Suprapubic skin (tissue), 4 donors: Measurements from ENCODE around the gene SPDYE6. TPM values are rescaled to one million over a fixed set of nuclear protein-coding genes. Genes with fewer than 3 reads are reported as not detected.
"Not testable (repeated sequence)": the region's sequence is repeated elsewhere in the genome, so short reads cannot be mapped to it uniquely, and the experiment has no call there.

Experiments
- DNase-seq, 2 donors: peaks; one replicate each; pipeline ENCODE4 v3.0.0-alpha.2; 2019; ENCODE audit warnings: low spot score in 2 of 2
- H3K27ac ChIP-seq: fragments of 200-600 bp; sonication (generic); one replicate; pipeline ENCODE4 v1.5.1; 2019
- H3K27me3 ChIP-seq: fragments of 200-600 bp; sonication (generic); one replicate; pipeline ENCODE4 v1.5.1; 2019
- H3K36me3 ChIP-seq: fragments of 200-600 bp; sonication (generic); one replicate; pipeline ENCODE4 v1.5.1; 2019
- H3K4me1 ChIP-seq: fragments of 200-600 bp; sonication (generic); one replicate; pipeline ENCODE4 v1.5.1; 2019
- H3K4me3 ChIP-seq: fragments of 200-600 bp; sonication (generic); one replicate; pipeline ENCODE4 v1.5.1; 2019; ENCODE audit warnings: mild to moderate bottlenecking
- H3K9me3 ChIP-seq: fragments of 200-600 bp; sonication (generic); one replicate; pipeline ENCODE4 v1.5.1; 2019
- CTCF ChIP-seq, 2 donors: fragments of 200-600 bp in 1 of 2; fragments of 450-650 bp in 1 of 2; sonication (generic) in 1 of 2; IDR thresholded peaks; one replicate each; pipeline ENCODE4 v1.5.1; 2016 to 2019; ENCODE audit warnings: antibody characterized with exemption in 2 of 2, mild to moderate bottlenecking in 1 of 2, moderate library complexity in 1 of 2
- EP300 ChIP-seq: sonication (generic); formaldehyde crosslinking; IDR thresholded peaks from one replicate; pipeline ENCODE4 v1.6.1; 2017; ENCODE audit warnings: antibody characterized with exemption
- POLR2A ChIP-seq, 2 donors: fragments of 450-650 bp; IDR thresholded peaks; one replicate each; pipeline ENCODE4 v1.6.1; 2017; ENCODE audit warnings: antibody characterized with exemption in 2 of 2, mild to moderate bottlenecking in 2 of 2, moderate library complexity in 2 of 2
- POLR2AphosphoS5 ChIP-seq, 3 donors: sonication (generic); formaldehyde crosslinking; IDR thresholded peaks; one replicate each; pipeline ENCODE4 v1.6.1; 2017; ENCODE audit warnings: antibody characterized with exemption in 3 of 3
- WGBS: methylation state at CpG from one replicate; pipeline ENCODE4 v1.1.5; 2018; 5-methylcytosine and 5-hydroxymethylcytosine counted together
- total RNA-seq, 4 donors: library from RNA; depleted of rRNA; stranded (reverse); fragments of >200 nt; gene quantifications; one replicate each; pipeline ENCODE4 v1.1.0, GENCODE V29; 2016

Gene SPDYE6
- total RNA-seq, 4 donors from 2014 or later = not detected

- H3K9me3 ChIP-seq = no peaks in the 10 kb centered on the region
- no peak for TF ChIP-seq POLR2AphosphoS5 (IDR thresholded peaks at IDR 0.05)
- no peak for TF ChIP-seq EP300
- no peak for TF ChIP-seq POLR2A (IDR thresholded peaks at IDR 0.05)
- TF ChIP-seq CTCF (IDR thresholded peaks at IDR 0.05) = peak; percentile 75 to 90
- H3K36me3 ChIP-seq = peaks cover 25% of the 10 kb centered on the region
- H3K4me3 ChIP-seq = no peak overlapping the region
- H3K4me1 ChIP-seq = peaks cover 5% of the 10 kb centered on the region
- peak; percentile 85 to 90 for DNase-seq
- WGBS = 74% methylated on average over 10 of the region's 12 CpGs
- H3K27me3 ChIP-seq = no peaks in the 10 kb centered on the region
- H3K27ac ChIP-seq = no peak overlapping the region
Measured at GRCh38 chr7:102390697-102391484, 34.6 kb upstream of the SPDYE6 start.

DNA sequence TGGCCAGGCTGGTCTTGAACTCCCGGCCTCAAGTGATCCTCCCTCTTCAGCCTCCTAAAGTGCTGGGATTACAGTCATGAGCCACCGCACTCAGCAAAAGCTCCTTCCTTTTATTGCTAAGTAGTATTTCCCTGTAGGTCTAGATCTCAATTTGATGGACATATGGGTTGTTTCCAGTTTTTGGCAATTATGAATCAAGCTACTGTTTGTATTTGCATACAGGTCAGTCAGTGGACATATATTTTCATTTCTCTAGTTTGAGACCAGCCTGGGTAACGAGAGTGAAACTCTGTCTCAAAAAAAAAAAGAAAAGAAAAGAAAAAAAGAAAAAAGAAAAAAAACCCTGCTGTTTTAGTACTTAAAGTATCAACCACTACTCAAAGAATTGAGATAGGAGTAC lies 33.6 kb upstream of the SPDYE6 start:
- Histone ChIP-seq H3K4me3 (no peak overlapping the region), H3K36me3 (peaks cover 29% of the 10 kb centered on the region), H3K4me1 (no peaks in the 10 kb centered on the region), H3K27me3 (no peaks in the 10 kb centered on the region), H3K27ac (no peak overlapping the region), H3K9me3 (no peaks in the 10 kb centered on the region)
- TF ChIP-seq EP300 (no peak), POLR2AphosphoS5 (IDR thresholded peaks at IDR 0.05) (no peak), POLR2A (IDR thresholded peaks at IDR 0.05) (no peak), CTCF (IDR thresholded peaks at IDR 0.05) (no peak)
- WGBS = 92% methylated on average over 3 of the region's 3 CpGs
- DNase-seq = no peak

GRCh38 chr7:102387064-102387463 lies 30.8 kb upstream of the SPDYE6 start:
- WGBS = 95% methylated on average over 6 of the region's 6 CpGs
- H3K36me3 ChIP-seq = peaks cover 30% of the 10 kb centered on the region
- no peaks in the 10 kb centered on the region for H3K4me1 ChIP-seq
- no peaks in the 10 kb centered on the region for H3K27me3 ChIP-seq
- no peak overlapping the region for H3K27ac ChIP-seq
- no peak for DNase-seq
- no peak overlapping the region for H3K4me3 ChIP-seq
- H3K9me3 ChIP-seq = no peaks in the 10 kb centered on the region
- TF ChIP-seq CTCF (IDR thresholded peaks at IDR 0.05) = no peak
- TF ChIP-seq POLR2AphosphoS5 (IDR thresholded peaks at IDR 0.05) = no peak
- TF ChIP-seq EP300 = no peak
- no peak for TF ChIP-seq POLR2A (IDR thresholded peaks at IDR 0.05)

GRCh38 chr7:102381696-102382425 lies 25.6 kb upstream of the SPDYE6 start:
- not testable (repeated sequence) for DNase-seq, H3K4me1 ChIP-seq, H3K9me3 ChIP-seq, H3K27me3 ChIP-seq, H3K27ac ChIP-seq, H3K4me3 ChIP-seq
- H3K36me3 ChIP-seq = peaks cover 60% of the 10 kb centered on the region
- WGBS = 81% methylated on average over 6 of the region's 7 CpGs

DNA sequence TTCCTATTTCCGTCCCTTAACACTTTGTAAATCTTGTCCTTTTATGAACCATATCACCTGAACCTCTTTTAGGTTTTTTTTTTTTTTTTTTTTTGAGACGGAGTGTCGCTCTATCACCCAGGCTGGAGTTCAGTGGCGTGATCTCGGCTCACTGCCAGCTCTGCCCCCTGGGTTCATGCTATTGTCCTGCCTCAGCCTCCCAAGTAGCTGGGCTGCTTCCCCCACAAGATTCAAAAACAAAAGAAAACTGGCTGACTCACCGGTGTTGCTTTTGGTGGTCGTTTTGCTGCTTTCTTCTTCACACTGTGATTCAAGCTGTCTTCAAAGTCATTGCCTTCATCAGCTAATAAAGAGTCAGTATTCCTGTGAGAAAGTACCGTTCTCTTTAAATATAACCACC lies 24.6 kb upstream of the SPDYE6 start:
- WGBS = 85% methylated on average over 8 of the region's 8 CpGs
- not testable (repeated sequence) for H3K27ac ChIP-seq, H3K4me1 ChIP-seq, H3K27me3 ChIP-seq, DNase-seq, H3K4me3 ChIP-seq, H3K9me3 ChIP-seq
- H3K36me3 ChIP-seq = peaks cover 60% of the 10 kb centered on the region

- no peak overlapping the region for H3K27ac ChIP-seq
- peaks cover 50% of the 10 kb centered on the region for H3K36me3 ChIP-seq
- DNase-seq = no peak
- H3K9me3 ChIP-seq = no peaks in the 10 kb centered on the region
- H3K4me3 ChIP-seq = no peak overlapping the region
- no peaks in the 10 kb centered on the region for H3K27me3 ChIP-seq
- no peak for TF ChIP-seq EP300
- TF ChIP-seq POLR2A (IDR thresholded peaks at IDR 0.05) = no peak
- TF ChIP-seq POLR2AphosphoS5 (IDR thresholded peaks at IDR 0.05) = no peak
- TF ChIP-seq CTCF (IDR thresholded peaks at IDR 0.05) = no peak
- no peaks in the 10 kb centered on the region for H3K4me1 ChIP-seq
- 87% methylated on average over 6 of the region's 6 CpGs for WGBS
Measured at GRCh38 chr7:102376964-102377466, 20.8 kb upstream of the SPDYE6 start.

DNA sequence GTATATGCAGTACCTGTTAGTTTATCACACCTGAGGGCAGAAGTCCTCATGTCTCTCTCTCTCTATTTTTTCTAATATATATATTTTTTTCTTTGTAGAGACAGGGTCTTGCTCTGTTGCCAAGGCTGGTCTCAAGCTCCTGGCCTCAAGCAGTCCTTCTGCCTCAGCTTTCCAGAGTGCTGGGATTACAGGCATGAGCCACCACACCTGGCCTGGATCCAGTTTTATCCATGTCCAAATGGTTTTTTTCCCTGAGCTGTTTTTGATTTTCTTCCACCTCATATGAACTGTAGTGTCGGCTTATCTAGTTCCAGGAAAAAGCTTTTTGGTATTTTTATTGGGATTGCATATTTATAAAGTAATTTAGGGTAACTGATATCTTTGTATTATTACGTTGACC lies 16.6 kb upstream of the SPDYE6 start:
- H3K4me3 ChIP-seq, DNase-seq, H3K27me3 ChIP-seq, H3K4me1 ChIP-seq, H3K9me3 ChIP-seq, H3K27ac ChIP-seq: not testable (repeated sequence)
- H3K36me3 ChIP-seq = peaks cover 18% of the 10 kb centered on the region
- 67% methylated on average over 2 of the region's 2 CpGs for WGBS

DNA sequence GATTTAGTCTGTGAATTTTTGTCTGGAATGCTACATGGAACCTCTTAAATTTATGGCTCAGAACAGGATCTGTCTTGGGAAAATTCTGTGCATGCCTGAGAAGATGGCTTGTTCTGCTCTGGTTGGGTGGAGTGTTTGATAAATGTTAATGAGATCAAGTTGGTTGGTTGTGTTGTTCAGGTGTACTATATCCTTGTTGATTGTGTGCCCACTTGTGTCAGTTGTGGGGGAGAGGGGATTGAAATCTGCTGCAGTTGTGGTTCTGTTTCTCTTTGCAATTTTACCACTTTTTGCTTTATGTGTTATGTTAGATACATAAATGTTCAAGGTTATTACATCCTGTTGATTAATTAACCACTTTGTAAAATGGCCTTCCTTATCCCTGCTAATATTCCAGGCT lies 13.8 kb upstream of the SPDYE6 start:
- not testable (repeated sequence) for H3K27ac ChIP-seq, H3K9me3 ChIP-seq, H3K27me3 ChIP-seq, H3K36me3 ChIP-seq, H3K4me3 ChIP-seq, DNase-seq, H3K4me1 ChIP-seq

GRCh38 chr7:102365390-102365789 lies 9.1 kb upstream of the SPDYE6 start:
- H3K27me3 ChIP-seq, DNase-seq, H3K4me1 ChIP-seq, H3K9me3 ChIP-seq, H3K36me3 ChIP-seq, H3K27ac ChIP-seq: not testable (repeated sequence)
- H3K4me3 ChIP-seq = peak overlapping the region; percentile 71
- 71% methylated on average over 7 of the region's 7 CpGs for WGBS
